Mesodermal cell (in vitro differentiated cells): ENCODE results near the gene NIFK.

Experiments
- H3K27ac ChIP-seq: 2 replicates; pipeline ENCODE4 v1.7.0; 2013; ENCODE audit warnings: mild to moderate bottlenecking, low read depth, low read length, moderate library complexity; ENCODE audit not compliant: severe bottlenecking
- H3K36me3 ChIP-seq: 2 replicates; pipeline ENCODE4 v1.7.1; 2013; ENCODE audit warnings: mild to moderate bottlenecking, low read length, moderate library complexity; ENCODE audit not compliant: control insufficient read depth, insufficient read depth
- H3K4me1 ChIP-seq: one replicate; pipeline ENCODE4 v1.7.1; 2013; ENCODE audit warnings: mild to moderate bottlenecking, low read length; ENCODE audit not compliant: insufficient read depth, control insufficient read depth, poor library complexity, severe bottlenecking
- H3K4me3 ChIP-seq: 2 replicates; pipeline ENCODE4 v1.7.0; 2013; ENCODE audit warnings: low read length, control low read depth, mild to moderate bottlenecking; ENCODE audit not compliant: insufficient read depth, poor library complexity, severe bottlenecking; ENCODE audit errors: extremely low read depth
- H3K9me3 ChIP-seq: 2 replicates; pipeline ENCODE4 v1.7.1; 2013; ENCODE audit warnings: mild to moderate bottlenecking, low read length, moderate library complexity; ENCODE audit not compliant: control insufficient read depth
- WGBS, 2 experiments: methylation state at CpG; one replicate each; pipeline ENCODE4 v1.1.5; 2013; ENCODE audit warnings: missing lambda C conversion rate in 2 of 2; ENCODE audit not compliant: insufficient coverage in 2 of 2; 5-methylcytosine and 5-hydroxymethylcytosine counted together

NIFK gene

GRCh38 chr2:121766624-121767023 lies 29.9 kb upstream of the NIFK start:
- Histone ChIP-seq H3K4me3 (no peak overlapping the region), H3K9me3 (no peaks in the 10 kb centered on the region), H3K36me3 (peaks cover 84% of the 10 kb centered on the region), H3K27ac (no peak overlapping the region), H3K4me1 (no peaks in the 10 kb centered on the region)
- WGBS, 2 experiments = 100% methylated on average over 1 of the region's 1 CpG; no CpG with 5 or more reads in 1 of the 2 experiments

- no peak overlapping the region for H3K27ac ChIP-seq
- 95 to 98% methylated on average over 7 of the region's 10 CpGs for WGBS, 2 experiments
- H3K36me3 ChIP-seq = peaks cover 98% of the 10 kb centered on the region
- no peak overlapping the region for H3K4me3 ChIP-seq
- H3K4me1 ChIP-seq = no peaks in the 10 kb centered on the region
- H3K9me3 ChIP-seq = no peaks in the 10 kb centered on the region
Measured at GRCh38 chr2:121764681-121765228, 28.1 kb upstream of the NIFK start.

DNA sequence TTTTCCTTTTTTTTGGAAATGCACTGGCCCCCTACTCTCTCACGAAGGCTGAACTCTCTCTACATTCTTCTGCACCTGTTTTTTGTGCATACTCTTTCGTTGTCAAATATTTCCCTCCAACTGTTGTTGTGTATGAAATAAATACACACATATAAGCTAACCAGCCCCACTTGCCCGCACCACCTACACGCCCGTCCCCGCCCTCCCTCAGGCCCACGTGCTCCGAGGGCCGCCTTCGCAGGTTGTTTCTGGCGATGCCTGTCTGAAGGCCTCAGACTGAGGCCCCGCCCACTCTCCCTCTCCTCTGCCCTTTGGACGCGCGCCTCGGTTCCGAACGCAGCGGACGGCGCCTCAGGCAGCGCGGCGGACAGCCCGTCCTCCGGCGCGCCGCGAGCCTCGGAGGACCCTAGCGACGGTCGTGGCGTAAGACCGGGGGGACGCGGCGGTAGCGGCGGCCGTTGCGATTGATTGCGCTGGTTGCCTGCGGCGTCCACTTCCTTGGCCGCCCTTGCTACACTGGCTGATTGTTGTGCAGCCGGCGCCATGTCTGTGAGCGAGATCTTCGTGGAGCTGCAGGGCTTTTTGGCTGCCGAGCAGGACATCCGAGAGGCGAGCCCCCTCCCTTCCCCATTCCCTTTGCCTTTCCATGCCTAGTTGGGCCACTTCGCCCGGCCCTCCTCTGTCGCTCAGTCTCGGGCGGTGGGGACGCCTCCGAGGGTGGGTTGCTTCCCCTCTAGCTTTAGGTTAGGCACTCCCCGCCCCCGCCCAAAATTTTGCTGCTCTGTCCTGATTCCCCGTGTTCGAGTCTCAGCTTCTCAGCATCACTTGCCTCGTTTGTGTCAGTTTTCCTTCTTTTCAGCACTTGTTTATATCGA lies 18.8 kb upstream of the NIFK start, which contains the start of gene TSN:
TSS of gene TSN (plus strand) at position 415 of the 875 bp plus-strand sequence. CDS start at position 544, 129 bp downstream.
- 0 to 1% methylated on average over 53 to 64 of the region's 67 CpGs for WGBS, 2 experiments
- H3K36me3 ChIP-seq = peaks cover 20% of the 10 kb centered on the region

DNA sequence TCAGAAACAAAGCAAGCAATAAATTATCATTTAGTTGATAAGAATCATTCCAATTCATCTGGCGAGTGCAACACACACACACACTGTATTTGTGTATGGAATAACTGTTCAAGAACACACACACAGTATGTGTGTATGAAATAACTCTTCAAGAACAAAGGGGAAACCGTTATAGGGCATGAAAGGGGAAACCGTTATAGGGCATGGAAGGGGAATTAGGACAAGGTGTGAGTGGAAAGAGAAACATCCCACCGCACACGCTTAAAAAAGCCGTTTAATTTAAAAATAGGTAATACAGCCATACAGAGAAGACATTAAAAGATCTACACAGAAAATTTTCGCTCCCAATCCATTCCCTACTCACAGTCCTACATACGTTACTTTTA lies 18.2 kb upstream of the NIFK start:
- no peak overlapping the region for H3K27ac ChIP-seq
- peak overlapping the region; percentile 98 for H3K4me3 ChIP-seq
- H3K36me3 ChIP-seq = peaks cover 14% of the 10 kb centered on the region
- whole genome bisulfite sequencing, 2 experiments = 0% methylated on average over 1 to 2 of the region's 8 CpGs
- H3K4me1 ChIP-seq = no peaks in the 10 kb centered on the region
- no peaks in the 10 kb centered on the region for H3K9me3 ChIP-seq

More for the DNA sequence above, 18.8 kb upstream of the NIFK start, which contains the start of gene TSN:
- Histone ChIP-seq H3K27ac (peak within 1 kb of the TSS; percentile 88), H3K4me1 (no peaks in the 10 kb centered on the region), H3K9me3 (no peaks in the 10 kb centered on the region), H3K4me3 (peak within 1 kb of the TSS; percentile 98)

DNA sequence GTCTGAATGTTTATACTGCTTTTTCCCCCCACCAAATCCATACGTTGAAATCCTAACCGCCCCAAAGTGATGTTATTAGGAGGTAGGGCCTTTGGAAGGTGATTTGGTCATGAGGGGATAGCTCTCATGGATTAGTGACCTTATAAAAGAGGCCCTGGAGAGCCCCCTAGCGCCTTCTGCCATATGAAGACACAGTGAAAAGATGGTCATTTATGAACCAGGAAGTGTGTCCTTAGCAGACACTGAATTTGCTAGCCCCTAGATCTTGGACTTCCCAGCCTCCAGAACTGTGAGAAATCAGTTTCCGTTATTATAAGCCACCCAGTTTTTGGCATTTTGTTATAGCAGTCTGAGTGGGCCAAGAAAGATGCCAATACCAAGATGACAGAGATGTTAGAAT lies 11.5 kb upstream of the NIFK start:
- H3K4me1 ChIP-seq = no peaks in the 10 kb centered on the region
- 65 to 67% methylated on average over 2 of the region's 4 CpGs for WGBS, 2 experiments
- no peak overlapping the region for H3K4me3 ChIP-seq
- H3K9me3 ChIP-seq = no peaks in the 10 kb centered on the region
- no peaks in the 10 kb centered on the region for H3K36me3 ChIP-seq
- no peak overlapping the region for H3K27ac ChIP-seq

GRCh38 chr2:121746071-121746578 lies 9.4 kb upstream of the NIFK start:
- Histone ChIP-seq H3K36me3 (no peaks in the 10 kb centered on the region), H3K4me1 (no peaks in the 10 kb centered on the region), H3K9me3 (no peaks in the 10 kb centered on the region), H3K27ac (peak overlapping the region; percentile 53), H3K4me3 (no peak overlapping the region)
- 70 to 100% methylated on average over 1 to 2 of the region's 6 CpGs for WGBS, 2 experiments

- 100% methylated on average over 1 of the region's 3 CpGs; no CpG with 5 or more reads in 1 of the 2 experiments for WGBS, 2 experiments
- Histone ChIP-seq H3K27ac (no peak overlapping the region), H3K36me3 (no peaks in the 10 kb centered on the region), H3K4me1 (no peaks in the 10 kb centered on the region), H3K9me3 (no peaks in the 10 kb centered on the region), H3K4me3 (no peak overlapping the region)
Measured at GRCh38 chr2:121741450-121741849, 4.8 kb upstream of the NIFK start.

DNA sequence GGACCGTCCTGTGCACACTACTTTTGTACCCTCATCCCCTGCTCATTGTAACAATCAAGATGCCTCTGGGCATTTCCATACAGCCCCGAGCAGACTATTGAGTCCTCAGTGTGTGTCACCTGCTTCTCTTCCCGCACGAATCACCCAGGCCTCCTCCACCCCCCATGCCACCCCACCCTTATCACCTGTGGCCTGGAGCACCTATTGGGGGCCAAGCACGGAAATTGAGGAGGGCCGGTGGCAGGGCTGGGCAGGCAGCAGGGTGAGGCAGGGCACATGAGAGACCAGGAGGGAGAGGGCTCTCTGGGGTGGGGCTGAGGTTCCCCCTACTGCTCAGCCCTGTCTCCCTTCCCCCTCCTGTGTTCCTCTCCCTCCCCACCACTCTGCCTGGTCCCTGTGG lies 4.3 kb upstream of the NIFK start:
- no peaks in the 10 kb centered on the region for H3K36me3 ChIP-seq
- no peaks in the 10 kb centered on the region for H3K4me1 ChIP-seq
- H3K9me3 ChIP-seq = no peaks in the 10 kb centered on the region
- H3K27ac ChIP-seq = no peak overlapping the region
- H3K4me3 ChIP-seq = no peak overlapping the region
- WGBS, 2 experiments = 94% methylated on average over 2 of the region's 6 CpGs; no CpG with 5 or more reads in 1 of the 2 experiments

DNA sequence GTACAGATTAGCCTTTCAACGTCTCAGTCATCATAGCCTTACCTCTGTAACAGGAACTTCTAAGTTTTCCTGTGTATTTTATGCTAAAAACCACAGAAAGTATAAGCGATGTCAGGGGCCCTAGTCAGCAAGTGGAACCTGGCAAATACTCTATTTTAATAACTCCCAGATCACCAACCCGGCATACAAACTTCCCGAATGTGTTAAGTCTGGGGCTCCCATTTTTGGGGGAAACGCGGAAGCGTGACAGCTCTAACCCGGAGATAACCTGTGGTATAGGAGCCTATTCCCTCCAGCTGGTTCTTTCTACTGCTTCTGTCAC lies 574 bp downstream of the NIFK start:
- Histone ChIP-seq H3K4me3 (peak overlapping the region; percentile 99), H3K4me1 (peaks cover 3% of the 10 kb centered on the region), H3K9me3 (no peaks in the 10 kb centered on the region), H3K36me3 (peaks cover 34% of the 10 kb centered on the region), H3K27ac (peak overlapping the region; percentile 58)
- 0 to 2% methylated on average over 7 to 8 of the region's 8 CpGs for WGBS, 2 experiments

GRCh38 chr2:121735518-121736074 lies 1.1 kb downstream of the NIFK start:
- WGBS, 2 experiments = 0% methylated on average over 2 of the region's 10 CpGs
- Histone ChIP-seq H3K27ac (no peak overlapping the region), H3K36me3 (peaks cover 39% of the 10 kb centered on the region), H3K4me1 (peaks cover 3% of the 10 kb centered on the region), H3K9me3 (no peaks in the 10 kb centered on the region), H3K4me3 (peak overlapping the region; percentile 99)
